Measurements from ENCODE around the gene PID1.

Gene PID1, protein sequence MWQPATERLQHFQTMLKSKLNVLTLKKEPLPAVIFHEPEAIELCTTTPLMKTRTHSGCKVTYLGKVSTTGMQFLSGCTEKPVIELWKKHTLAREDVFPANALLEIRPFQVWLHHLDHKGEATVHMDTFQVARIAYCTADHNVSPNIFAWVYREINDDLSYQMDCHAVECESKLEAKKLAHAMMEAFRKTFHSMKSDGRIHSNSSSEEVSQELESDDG

DNA sequence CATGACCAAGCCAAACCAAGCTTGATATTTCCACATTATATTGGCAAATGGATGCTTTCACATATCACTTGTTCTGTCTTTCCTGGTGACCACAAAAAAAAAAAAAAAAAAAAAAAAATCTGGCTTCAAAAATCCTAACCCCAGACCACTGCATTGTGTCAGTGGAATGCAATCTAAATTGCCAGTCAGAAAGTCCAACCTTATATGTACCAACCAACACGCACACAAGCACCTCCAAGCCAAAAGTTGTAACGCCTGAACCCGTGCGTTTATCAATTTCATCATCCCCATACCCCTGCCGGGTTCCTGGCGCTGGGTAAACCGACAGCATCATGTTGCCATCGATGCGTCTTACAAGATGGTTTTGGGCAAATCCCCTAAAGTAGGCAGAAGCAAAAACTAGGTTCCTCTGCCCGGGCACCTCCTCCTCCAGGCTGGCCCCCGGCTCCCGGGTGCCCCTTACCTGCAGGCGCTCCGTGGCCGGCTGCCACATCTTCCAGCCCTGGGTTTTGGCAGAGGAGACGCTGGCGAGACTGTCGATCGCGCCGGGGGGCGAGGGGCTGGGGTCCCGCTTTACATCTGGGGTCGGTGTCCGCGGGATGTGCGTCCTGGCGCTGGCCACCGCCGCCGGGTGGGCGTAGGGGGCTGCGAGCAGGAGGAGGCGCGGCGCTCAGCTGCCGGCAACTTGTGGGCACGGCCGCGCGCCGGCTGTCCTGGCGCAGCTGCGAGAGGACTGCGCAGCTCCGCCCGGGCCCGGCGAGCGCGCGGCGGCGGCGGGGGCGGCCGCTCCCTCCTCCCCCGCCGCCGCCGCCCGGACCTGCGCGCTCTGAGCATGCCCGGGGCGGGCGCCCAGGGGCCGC, at the start of gene PID1:
Gene PID1 (minus strand): TSS at position 737 of the 860 bp plus-strand sequence. CDS start 244 bp downstream, at position 493.
- DNase-seq (ENCODE audit: low read depth in 3 of 3), result no peak

DNA sequence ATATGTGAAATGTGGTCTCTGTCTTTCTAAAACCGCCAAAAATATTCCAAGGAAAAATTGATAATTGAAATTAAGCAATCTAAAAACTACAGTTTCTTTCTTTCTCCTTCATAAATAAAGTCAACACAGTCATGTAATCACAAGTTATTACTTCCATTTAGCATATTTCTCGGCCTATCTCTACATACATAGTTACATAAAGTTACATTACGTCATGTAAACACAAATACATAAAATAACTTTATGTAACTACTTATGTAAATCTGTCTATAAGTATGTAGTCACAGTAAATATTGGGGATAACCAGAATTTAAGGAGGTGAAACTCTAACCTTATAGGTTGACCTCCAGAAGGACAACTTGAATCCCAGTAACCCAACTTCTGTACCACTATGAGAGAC, 48.5 kb upstream of the PID1 start:
- no peak for DNase-seq (ENCODE audit: low read depth in 3 of 3)

DNA sequence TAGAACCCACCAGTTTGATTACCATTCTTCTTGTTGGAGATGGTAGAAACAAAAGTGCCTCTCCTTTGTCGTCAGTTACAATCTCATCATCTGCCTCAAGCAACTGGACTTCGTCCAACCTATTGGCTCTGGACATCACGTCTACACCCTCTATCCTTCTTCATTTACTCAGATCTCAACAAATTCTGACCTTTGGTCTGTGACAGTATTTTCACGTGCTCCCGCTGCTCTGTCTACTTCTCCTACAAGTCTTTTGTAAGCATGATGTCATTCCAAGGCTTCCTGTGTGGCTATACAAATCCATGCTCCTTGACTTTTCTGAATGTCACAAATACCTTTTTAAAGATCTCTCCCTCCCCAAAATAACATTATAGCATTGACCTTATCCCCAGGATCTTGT, 43.0 kb upstream of the PID1 start:
- DNase-seq (ENCODE audit: low read depth in 3 of 3), result no peak

DNA sequence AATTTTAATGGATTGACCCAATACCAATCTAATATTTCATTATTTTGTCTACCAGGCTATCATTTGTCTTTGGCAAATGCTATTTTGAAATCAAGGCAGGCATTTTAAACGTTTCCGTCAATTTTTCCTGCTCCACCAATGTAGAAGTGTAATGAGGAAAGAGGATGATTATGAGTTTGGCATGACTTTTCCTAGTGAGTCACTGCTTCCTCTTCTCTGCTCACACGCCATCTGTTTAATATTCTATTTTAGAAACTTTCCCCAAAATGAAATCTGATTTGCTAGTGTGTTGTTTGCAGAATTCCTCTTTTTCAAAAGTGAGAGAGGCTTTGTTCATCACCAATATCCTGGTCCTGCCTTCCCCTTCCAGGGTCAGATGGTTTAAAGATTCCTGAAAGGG, 42.5 kb upstream of the PID1 start:
- no peak for DNase-seq (ENCODE audit: low read depth in 3 of 3)

DNA sequence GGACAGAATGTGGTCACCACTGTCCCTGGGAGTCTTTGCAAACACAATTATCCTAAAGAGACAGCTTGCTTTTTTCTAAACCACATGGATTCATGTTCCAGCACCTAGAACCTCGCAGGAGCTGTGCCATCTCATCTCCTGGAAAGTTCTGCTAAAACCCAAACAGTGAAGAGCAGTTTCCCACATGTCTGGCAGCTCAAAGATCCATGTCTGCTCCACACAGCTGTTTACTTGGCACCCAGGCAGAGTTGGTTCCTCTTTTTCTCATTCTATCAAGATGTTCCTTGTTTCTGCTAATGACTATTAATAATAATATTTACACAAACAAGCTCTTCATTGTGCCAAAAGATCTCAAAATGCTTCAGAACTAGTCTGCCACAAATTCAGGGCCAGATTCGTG, 30.1 kb upstream of the PID1 start:
- no peak for DNase-seq (ENCODE audit: low read depth in 3 of 3)

DNA sequence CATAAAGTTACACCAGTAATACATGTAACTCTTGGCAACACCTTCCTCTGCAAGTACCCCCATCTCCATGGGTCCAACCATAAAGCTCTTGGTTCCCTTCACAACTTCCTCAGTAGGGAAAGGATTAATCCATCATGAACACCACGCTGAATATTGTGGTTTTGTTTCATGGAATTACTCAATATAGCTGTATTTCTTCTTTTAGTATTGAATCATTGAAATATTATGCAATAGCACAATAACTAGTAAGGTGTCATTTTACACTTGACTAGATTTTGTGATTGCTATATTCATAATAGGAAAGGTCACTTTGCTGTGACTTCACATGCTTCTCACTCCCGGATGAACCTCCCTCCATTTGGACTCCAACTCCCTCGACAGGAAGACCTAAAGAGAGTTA, 29.7 kb upstream of the PID1 start:
- DNase-seq (ENCODE audit: low read depth in 3 of 3), result no peak

DNA sequence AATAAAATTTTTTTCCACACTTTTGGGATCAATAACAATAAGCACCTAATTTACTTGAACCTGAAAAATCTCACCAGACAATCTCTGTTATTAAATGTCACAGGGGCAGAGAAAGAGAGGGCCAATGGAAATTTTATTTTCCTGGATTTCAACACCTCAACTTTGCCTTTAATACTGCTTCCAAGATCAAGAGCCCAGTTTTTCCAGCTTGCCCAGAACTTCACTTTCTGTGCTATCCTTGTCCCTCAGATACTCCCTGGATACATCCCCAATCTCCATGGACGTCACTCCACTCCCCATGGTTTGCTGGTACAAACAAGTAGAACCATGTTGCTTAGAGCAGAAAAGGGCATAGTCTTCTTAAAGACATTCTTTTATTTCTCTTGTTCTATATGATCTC, 29.3 kb upstream of the PID1 start:
- DNase-seq (ENCODE audit: low read depth in 3 of 3), result no peak

DNA sequence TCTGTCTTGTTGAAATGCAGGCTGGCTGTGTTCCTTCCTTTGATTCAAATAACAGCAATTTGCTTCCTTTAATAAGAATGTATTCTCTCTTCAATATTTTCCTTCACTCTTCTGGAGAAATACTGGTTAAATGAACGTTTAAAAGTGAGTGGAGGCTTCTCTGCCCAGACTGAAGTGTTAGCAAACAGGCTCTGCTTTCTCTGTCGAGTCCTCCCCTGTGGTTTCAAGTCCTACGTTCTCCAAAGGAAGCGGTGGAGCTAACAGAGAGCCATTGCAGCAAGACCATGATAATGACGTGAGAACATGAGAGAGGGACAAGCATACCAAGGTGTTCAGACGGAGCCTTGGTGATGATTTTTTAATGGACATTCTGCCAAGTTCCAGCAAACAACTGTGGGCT, 26.2 kb upstream of the PID1 start:
- DNase-seq (ENCODE audit: low read depth in 3 of 3), result no peak

DNA sequence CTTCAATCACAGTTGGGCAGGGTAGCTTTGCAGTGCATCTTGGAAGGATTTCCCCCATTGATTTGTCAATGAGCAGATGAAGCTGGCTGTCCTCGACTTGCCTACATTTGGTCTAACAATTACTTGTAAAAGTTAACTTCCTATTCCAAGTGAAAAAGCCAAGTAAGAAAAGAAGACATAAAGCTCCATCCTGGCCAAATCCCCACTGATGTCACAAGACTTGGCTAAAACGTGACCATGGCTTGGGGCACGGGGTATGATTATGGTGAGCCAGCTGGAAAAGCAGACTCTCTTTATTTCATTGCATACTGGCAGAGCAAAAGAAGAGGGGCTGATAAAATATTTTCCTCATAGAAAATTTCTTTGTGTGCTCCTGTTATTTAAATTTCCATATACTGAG, 25.4 kb upstream of the PID1 start:
- no peak for DNase-seq (ENCODE audit: low read depth in 3 of 3)

DNA sequence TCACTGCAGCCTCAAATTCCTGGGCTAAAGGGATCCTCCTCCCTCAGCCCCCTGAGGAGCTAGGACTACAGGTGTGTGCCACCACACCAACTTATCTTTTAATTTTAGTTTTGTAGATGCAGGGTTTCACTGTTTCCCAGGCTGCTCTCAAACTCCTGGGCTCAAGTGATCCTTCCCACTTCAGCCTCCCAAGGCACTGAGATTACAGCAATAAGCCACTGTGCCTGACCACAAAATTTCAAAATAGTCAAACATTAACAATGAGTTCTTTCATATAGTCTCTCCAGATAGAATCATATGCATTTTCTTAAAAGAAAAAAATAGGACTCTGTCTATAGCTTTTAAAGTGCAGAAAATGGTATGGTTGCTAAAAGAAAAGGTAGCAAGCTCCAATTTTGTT, 24.9 kb upstream of the PID1 start:
- DNase-seq (ENCODE audit: low read depth in 3 of 3), result no peak

DNA sequence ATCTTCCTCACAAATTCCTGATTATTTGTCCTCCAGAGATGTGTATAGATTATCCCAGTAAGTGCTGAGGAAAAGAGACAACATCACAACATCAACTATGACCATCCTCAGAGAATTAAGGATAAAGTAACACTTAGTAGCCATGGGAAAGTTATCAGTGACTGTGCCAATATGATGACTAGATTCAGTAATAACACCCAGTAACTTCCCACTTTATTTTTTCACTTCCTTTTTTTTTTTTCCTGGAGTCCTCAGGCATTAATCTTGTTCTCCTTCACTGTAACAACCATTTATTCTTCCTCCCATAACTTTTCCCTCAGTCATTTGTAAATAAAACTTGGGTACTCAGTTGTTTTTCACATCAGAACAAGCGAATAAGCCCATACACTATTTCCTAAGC, 16.7 kb upstream of the PID1 start:
- no peak for DNase-seq (ENCODE audit: low read depth in 3 of 3)

DNA sequence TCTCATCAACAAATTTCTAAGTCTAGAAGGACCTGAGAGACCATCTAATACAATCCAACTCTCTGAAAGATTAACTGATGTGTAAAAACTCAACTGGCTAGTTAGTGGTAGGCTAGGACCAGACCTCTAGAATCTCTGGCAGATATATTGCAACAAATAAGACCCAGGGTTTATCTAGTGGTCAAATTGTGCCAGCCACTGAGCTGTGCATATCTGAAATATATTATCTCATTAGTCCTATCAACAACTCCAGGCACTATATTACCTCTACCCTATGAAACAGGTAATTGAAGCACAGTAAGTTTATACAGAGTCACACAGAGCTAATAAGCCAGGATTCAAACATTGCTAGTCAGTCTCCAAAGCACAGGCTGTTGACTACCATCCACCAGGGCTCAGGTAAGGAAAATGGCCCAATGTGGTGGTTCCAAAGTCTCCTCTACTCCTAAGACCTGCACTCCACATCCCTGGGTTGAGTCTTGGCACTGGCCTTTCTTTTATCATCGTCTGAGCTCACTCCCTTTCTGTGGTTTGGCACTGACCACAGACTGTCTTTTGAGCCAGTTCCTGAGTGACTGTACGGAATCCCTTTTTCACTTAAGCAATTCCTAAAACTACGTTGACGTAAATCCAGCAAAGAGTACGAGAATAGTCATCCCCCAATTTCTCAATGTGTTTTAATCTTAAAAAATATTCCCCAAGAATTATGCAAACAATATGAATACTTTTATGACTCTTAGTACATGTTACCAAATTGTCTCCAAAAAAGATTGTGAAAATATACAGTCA, 11.9 kb upstream of the PID1 start:
- DNase-seq (ENCODE audit: low read depth in 3 of 3), result no peak

DNA sequence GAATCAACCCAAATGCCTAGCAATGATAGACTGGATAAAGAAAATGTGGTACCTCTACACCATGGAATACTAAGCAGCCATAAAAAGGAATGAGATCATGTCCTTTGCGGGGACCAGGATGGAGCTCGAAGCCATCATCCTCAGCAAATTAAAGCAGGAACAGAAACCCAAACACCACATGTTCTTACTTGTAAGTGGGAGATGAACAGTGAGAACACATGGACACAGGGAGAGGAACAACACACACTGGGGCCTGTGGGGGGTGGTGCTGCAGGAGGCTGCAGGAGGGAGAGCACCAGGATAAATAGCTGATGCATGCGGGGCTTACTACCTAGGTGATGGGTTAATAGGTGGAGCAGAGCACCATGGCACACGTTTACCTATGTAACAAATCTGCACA, 8.4 kb upstream of the PID1 start:
- no peak for DNase-seq (ENCODE audit: low read depth in 3 of 3)

DNA sequence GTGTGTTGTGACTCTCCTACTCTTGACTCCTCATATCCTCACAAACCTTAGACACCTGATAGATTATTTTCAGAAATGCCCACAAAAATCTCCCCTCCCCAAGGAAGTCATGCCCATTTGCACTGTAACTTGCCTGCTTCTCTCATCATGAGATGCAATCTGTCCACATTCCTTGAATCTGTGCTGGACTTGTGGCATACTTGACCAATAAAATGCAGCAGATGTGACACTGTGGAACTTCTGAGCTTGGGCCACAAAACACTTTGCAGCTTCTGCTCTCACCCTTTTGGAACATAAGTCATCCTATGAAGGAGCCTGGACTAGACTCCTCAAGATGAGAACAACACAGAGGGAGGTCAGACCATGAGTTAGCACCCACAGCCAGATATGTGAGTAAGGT, 4.4 kb upstream of the PID1 start:
- DNase-seq (ENCODE audit: low read depth in 3 of 3), result no peak

DNA sequence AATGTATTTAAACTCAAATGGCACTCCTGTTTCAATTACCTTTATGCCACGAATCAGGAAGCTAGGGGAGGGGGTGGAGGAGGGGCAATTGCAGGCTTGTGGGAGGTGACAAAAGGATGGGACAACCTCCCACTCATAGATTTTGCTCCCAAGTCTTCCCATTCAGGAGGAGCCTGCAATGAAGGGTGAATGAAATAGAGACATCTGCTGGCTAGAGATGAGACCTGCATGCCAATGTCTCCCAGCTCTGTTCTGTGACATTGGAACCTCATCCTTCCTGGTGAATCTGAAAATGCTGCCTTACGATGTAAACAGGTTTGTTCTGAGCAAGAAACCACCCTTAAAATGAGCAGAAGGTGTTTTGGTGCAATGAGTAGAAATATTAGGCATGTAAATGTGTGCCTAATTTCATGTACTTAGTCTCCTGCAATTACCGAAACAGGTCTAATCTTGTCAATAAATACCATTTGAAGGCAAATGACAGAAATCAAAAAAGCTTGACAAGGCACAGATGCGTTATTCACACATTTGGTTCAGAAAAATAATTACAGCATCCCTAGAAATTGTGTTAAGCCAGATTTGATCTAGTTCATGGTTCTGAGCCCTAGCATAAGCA, 2.7 kb upstream of the PID1 start:
- DNase-seq (ENCODE audit: low read depth in 3 of 3), result no peak

DNA sequence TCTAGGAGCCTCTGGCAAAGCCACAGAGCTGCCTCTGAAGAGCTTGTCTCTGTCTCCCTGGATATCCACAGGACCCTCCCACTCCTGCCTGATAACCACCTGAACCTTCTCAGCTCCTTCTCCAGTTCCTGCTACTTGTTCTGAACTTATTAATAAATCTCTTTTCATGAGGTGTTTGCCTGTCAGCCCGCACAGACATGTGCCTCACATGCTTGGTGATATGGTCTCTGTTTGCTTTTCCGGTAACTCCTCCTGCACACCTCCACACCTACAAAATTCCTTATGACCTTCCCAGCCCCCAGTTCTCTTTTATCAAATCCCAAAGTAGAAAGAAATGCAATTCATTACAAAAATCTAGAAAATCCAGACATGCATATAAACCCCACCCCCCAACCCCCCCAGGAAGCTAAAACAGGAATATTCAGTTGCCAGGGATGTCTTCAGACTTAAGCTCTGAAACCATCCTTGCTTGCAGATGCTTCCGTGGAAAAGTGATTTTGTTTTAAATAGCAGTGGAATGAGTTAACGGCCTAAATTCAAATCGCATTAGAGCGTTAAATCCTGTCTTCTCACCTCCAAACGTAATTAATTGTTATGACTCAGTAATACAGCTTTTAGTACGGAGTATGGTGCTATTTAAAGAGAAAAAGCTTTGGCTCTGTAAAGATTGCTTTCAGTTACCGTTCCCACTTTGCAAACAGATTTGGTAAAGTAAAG, 2.1 kb upstream of the PID1 start:
- no peak for DNase-seq (ENCODE audit: low read depth in 3 of 3)

DNA sequence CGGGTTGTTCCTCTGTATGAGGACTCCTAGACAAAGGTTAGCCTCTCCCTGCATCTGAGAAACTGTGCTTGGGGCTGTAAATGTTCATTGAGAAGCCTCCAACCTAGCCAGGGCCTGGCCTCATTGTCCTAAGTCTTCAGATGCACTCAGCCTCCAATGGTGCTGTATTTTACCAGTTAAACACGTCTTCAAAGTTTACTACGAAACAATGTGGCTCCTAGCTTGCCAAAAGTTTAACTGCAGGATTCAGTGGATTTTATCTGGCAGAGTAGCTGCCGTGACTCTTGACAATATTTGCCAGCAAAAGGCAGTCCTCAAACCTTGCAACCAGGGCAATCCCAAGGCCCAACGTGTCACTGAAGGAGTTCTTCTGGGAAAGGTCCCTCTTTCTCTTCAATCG, 1.1 kb downstream of the PID1 start:
- no peak for DNase-seq (ENCODE audit: low read depth in 3 of 3)

DNA sequence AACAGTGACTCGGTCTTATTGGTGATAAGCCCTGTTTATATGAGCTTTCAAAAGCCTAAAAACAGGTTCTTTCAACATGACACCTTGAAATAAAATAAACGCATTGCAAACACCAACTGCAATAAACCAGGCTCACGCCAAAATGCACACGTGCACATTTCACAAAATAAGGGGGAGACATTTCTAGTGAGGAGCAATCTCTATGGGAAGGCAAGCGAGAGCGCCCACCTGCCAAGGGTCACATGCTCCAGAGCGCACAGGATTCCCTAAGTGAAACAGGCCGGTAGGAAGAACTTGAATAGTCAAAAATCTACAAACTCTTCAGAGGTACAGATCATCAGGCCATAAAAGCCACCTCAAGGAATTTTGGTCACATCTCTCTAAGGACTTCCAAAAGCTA, 1.9 kb downstream of the PID1 start:
- DNase-seq (ENCODE audit: low read depth in 3 of 3), result no peak

DNA sequence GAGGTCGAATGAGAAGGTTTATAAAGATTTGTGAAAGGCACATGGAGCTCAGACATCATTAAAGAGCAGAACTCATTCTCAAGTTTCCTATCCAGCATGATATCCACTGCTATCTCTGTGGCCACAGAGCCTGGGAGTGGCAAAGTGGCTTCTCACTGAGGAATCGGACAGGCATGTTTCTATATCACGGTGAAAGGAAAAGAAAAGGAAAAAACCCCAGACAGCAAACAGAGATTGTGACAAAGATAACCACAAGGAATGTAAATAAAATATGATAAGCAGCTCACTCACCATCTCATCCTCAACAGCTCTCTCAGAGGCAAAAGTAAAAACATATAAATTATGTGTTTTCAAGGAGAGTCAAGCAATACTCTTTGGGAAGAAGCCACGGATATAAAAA, 2.5 kb downstream of the PID1 start:
- DNase-seq (ENCODE audit: low read depth in 3 of 3), result no peak

DNA sequence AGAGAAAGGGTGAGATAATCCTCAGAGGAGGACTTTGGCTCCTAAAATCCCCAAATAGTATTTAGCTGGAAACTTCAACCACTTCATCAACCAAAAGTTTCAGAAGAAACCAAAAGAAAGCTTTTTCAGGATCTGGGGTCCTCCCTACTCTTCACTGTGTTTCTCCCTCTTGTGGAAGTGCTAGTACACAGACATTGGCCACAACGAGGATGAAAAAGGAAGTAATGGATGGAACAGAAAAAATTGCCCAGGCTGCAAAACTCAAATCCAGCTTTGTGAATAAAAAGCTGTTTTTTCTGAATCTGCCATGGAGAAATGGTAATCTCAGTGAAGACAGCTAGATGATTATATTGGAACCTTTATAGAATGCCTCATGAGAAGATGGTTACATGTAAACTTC, 4.0 kb downstream of the PID1 start:
- DNase-seq (ENCODE audit: low read depth in 3 of 3), result no peak

DNA sequence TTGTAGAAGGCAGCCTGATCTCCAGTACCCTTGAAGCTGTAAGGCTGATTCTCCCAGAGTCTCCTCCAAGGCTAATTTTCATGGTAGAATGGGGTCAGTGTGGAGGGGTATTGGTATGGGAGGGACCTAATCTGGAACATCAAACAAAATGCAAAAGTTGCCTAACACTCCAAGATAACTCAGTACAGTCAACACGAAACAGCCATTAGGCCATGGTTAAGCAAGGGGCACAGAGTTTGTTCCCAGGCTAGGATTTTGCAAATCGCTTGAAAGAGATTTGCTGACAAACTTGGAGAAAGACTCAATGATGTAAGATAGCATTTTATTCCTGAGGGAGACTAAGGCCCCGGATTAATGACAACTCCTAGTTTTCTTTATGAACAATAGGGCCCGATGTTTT, 5.4 kb downstream of the PID1 start:
- DNase-seq (ENCODE audit: low read depth in 3 of 3), result no peak

DNA sequence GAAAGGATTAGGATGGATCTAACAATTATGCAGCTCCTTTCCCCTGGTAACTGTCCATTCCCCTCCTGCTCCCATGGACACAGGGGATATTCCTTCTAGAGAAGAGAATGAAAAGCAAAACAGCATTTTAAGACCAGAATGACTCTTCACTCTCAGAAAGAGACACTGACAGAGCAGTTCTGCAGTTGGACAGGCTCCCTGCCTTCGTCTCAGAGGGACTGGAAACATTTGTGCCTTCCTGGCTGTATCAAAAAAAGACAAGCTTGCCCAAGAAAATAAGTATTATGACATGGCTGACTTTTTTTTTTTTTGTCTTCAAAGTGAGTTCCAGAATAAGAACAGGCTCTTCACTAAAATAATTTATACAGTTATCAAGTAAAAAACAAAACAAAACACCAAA, 9.5 kb downstream of the PID1 start:
- DNase-seq (ENCODE audit: low read depth in 3 of 3), result no peak

Measured in stimulated activated CD4-positive, alpha-beta T cell treated with anti-CD3 and anti-CD28 coated beads, TNF-alpha, amount 100 ng/mL, for 4 hours (primary cell).